CD4-positive, alpha-beta T cell (primary cell): Measurements from ENCODE around the gene TAF5L. TPM values are rescaled to one million over a fixed set of nuclear protein-coding genes. Genes with fewer than 3 reads are reported as not detected.

ENCODE experiments used
- ATAC-seq: fragments of 200-7000 bp; cut with Tn5 transposase; one replicate; pipeline ENCODE4 v1.10.0; 2022; ENCODE audit warnings: mild to moderate bottlenecking; ENCODE audit not compliant: poor library complexity
- CTCF ChIA-PET: fragments of 350-600 bp; sonication (Branson Sonifier 250); formaldehyde crosslinking; loops from one replicate; lab custom pipeline; 2021; ENCODE audit warnings: antibody characterized with exemption, inconsistent platforms; lab: Charles Lee
- POLR2A ChIA-PET: fragments of 350-600 bp; sonication (Branson Sonifier 250); formaldehyde crosslinking; loops from one replicate; lab custom pipeline; 2021; ENCODE audit warnings: antibody characterized with exemption, inconsistent platforms; lab: Charles Lee
- DNase-seq, 14 experiments: peaks; one replicate each; pipeline ENCODE4 v3.0.0-alpha.2; 2013 to 2020; ENCODE audit warnings: mixed read lengths in 2 of 14
- H3K27ac ChIP-seq, 2 donors: one replicate each; pipeline versions ENCODE4 v1.5.1 to v1.7.0; 2013; ENCODE audit warnings: low read length in 2 of 2, low read depth in 1 of 2, mild to moderate bottlenecking in 1 of 2
- H3K27me3 ChIP-seq, 2 experiments: 1 replicate in 1 of 2; 2 replicates in 1 of 2; pipeline versions ENCODE4 v1.6.1 to v1.7.0; 2013; ENCODE audit warnings: low read length in 2 of 2, control low read depth in 1 of 2, mild to moderate bottlenecking in 1 of 2, moderate library complexity in 1 of 2; ENCODE audit not compliant: insufficient read depth in 2 of 2, control insufficient read depth in 1 of 2
- H3K36me3 ChIP-seq: one replicate; pipeline ENCODE4 v1.6.1; 2013; ENCODE audit warnings: low read length, control low read depth; ENCODE audit not compliant: insufficient read depth
- H3K4me1 ChIP-seq: one replicate; pipeline ENCODE4 v1.6.1; 2013; ENCODE audit warnings: low read length, control low read depth; ENCODE audit not compliant: insufficient read depth
- H3K4me3 ChIP-seq: one replicate; pipeline ENCODE4 v1.5.1; 2013; ENCODE audit warnings: mild to moderate bottlenecking, low read length, moderate library complexity
- H3K9me3 ChIP-seq, 2 experiments: 1 replicate in 1 of 2; 2 replicates in 1 of 2; pipeline versions ENCODE4 v1.6.1 to v1.7.0; 2013; ENCODE audit warnings: low read length in 2 of 2, mild to moderate bottlenecking in 2 of 2, control low read depth in 1 of 2, moderate library complexity in 1 of 2; ENCODE audit not compliant: control insufficient read depth in 1 of 2, insufficient read depth in 1 of 2
- H3K27ac Mint-ChIP-seq: one replicate; pipeline ENCODE4 v1.8.0; 2020; ENCODE audit warnings: mixed read lengths
- H3K27me3 Mint-ChIP-seq: one replicate; pipeline ENCODE4 v1.8.0; 2021; ENCODE audit warnings: mixed read lengths
- H3K36me3 Mint-ChIP-seq: one replicate; pipeline ENCODE4 v1.8.0; 2021; ENCODE audit warnings: low read depth, mixed read lengths
- H3K4me1 Mint-ChIP-seq: one replicate; pipeline ENCODE4 v1.8.0; 2021; ENCODE audit warnings: low read depth, mixed read lengths
- H3K4me3 Mint-ChIP-seq: one replicate; pipeline ENCODE4 v1.8.0; 2020; ENCODE audit warnings: mild to moderate bottlenecking, mixed read lengths
- H3K9me3 Mint-ChIP-seq: one replicate; pipeline ENCODE4 v1.8.0; 2020; ENCODE audit warnings: mixed read lengths
- CTCF ChIP-seq: fragments of 200-600 bp; IDR thresholded peaks from one replicate; pipeline ENCODE4 v1.8.0; 2022; ENCODE audit warnings: antibody characterized with exemption, mild to moderate bottlenecking
- intact Hi-C, 2 experiments: fragments of 100-400 bp; cut with DNase I in 1 of 2; cut with micrococcal nuclease in 1 of 2; formaldehyde crosslinking; loops; one replicate each; pipeline versions ENCODE4 v1.15.1 to v1.9.0; 2023 to 2025; cut with DNase I, micrococcal nuclease
- total RNA-seq, 174 experiments: library from RNA in 2 of 174; stranded (reverse) in 2 of 174; gene quantifications; one replicate each; pipeline ENCODE4 v1.2.3 and lab custom pipeline; 2021 to 2026

TAF5L gene
- total RNA-seq, 2 experiments from 2014 or later, result 19.5 to 21.9 TPM

GRCh38 chr1:229613938-229614337 is 12.0 kb downstream of the TAF5L start:
- no peak for ATAC-seq

GRCh38 chr1:229608590-229608989 is 17.3 kb downstream of the TAF5L start:
- H3K4me1 Mint-ChIP-seq, result peaks cover 5% of the 10 kb centered on the region
- no peak overlapping the region for H3K4me3 Mint-ChIP-seq
- ChIA-PET POLR2A (no interaction called here), CTCF (no interaction called here)
- Histone ChIP-seq H3K4me3 (no peak overlapping the region), H3K9me3 (no peaks in the 10 kb centered on the region), H3K4me1 (no peaks in the 10 kb centered on the region), H3K27me3 (no peaks in the 10 kb centered on the region), H3K27ac (no peak overlapping the region), H3K36me3 (peaks cover 79% of the 10 kb centered on the region)
- intact Hi-C loops, result no loop called here
- no peak for ATAC-seq
- no peaks in the 10 kb centered on the region for H3K27me3 Mint-ChIP-seq
- no peak for TF ChIP-seq CTCF
- H3K27ac Mint-ChIP-seq, result no peak overlapping the region
- no peaks in the 10 kb centered on the region for H3K9me3 Mint-ChIP-seq
- H3K36me3 Mint-ChIP-seq, result peaks cover 94% of the 10 kb centered on the region
- DNase-seq, result no peak

More at GRCh38 chr1:229613938-229614337, 12.0 kb downstream of the TAF5L start:
- DNase-seq, result no peak
- Histone ChIP-seq H3K4me1 (no peaks in the 10 kb centered on the region), H3K36me3 (peaks cover 56% of the 10 kb centered on the region), H3K27ac (no peak overlapping the region), H3K4me3 (no peak overlapping the region), H3K27me3 (no peaks in the 10 kb centered on the region), H3K9me3 (no peaks in the 10 kb centered on the region)
- TF ChIP-seq CTCF, result no peak
- Mint-ChIP-seq H3K36me3 (peaks cover 57% of the 10 kb centered on the region), H3K27ac (no peak overlapping the region), H3K9me3 (no peaks in the 10 kb centered on the region), H3K4me1 (peaks cover 18% of the 10 kb centered on the region), H3K4me3 (no peak overlapping the region), H3K27me3 (no peaks in the 10 kb centered on the region)
- POLR2A ChIA-PET, result no interaction called here
- CTCF ChIA-PET, result no interaction called here
- intact Hi-C loops, result no loop called here

GRCh38 chr1:229607370-229607769 is 18.6 kb downstream of the TAF5L start:
- H3K27me3 ChIP-seq, result no peaks in the 10 kb centered on the region
- intact Hi-C loops, result no loop called here
- H3K4me1 Mint-ChIP-seq, result no peaks in the 10 kb centered on the region
- no peak overlapping the region for H3K4me3 ChIP-seq
- no peaks in the 10 kb centered on the region for H3K27me3 Mint-ChIP-seq
- TF ChIP-seq CTCF, result no peak
- no peaks in the 10 kb centered on the region for H3K4me1 ChIP-seq
- no peak overlapping the region for H3K27ac ChIP-seq
- ChIA-PET POLR2A (no interaction called here), CTCF (no interaction called here)
- H3K9me3 ChIP-seq, result no peaks in the 10 kb centered on the region
- no peaks in the 10 kb centered on the region for H3K9me3 Mint-ChIP-seq
- peaks cover 95% of the 10 kb centered on the region for H3K36me3 Mint-ChIP-seq
- DNase-seq (no peak), ATAC-seq (no peak)
- H3K27ac Mint-ChIP-seq, result no peak overlapping the region
- H3K4me3 Mint-ChIP-seq, result no peak overlapping the region
- H3K36me3 ChIP-seq, result peaks cover 72% of the 10 kb centered on the region
